Breast epithelium (tissue), 3 donors: ENCODE data around the gene EOGT.

Experiments
- POLR2A ChIP-seq: fragments of 450-650 bp; IDR thresholded peaks from one replicate; pipeline ENCODE4 v1.6.1; 2016; ENCODE audit warnings: antibody characterized with exemption, mild to moderate bottlenecking, moderate library complexity
- TF ChIP-seq, protein P1 (sequence below), 3 donors: fragments of 450-650 bp; IDR thresholded peaks; one replicate each; pipeline ENCODE4 v1.5.1; 2016 to 2017; ENCODE audit warnings: antibody characterized with exemption in 3 of 3, mild to moderate bottlenecking in 3 of 3, moderate library complexity in 3 of 3

DNA sequence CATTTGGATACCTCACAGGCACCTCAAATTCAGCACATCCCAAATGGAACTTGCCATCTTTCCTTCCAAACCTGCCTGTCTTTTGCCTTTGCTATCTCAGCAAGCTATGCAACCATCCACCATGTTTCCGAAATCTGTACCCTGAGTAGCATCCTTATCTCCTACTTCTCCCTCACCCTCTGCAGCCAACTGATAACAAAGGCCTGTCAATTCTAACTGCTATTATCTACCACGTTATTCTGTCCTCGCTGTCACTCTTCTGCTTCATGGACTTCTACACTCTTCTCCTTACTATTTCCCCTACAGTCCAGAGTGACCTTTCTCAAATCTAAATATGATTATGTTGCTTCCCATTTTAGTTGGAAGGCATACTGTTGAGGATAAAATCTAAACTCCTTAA lies 55.6 kb downstream of the EOGT start:
- TF ChIP-seq, protein P1, sequence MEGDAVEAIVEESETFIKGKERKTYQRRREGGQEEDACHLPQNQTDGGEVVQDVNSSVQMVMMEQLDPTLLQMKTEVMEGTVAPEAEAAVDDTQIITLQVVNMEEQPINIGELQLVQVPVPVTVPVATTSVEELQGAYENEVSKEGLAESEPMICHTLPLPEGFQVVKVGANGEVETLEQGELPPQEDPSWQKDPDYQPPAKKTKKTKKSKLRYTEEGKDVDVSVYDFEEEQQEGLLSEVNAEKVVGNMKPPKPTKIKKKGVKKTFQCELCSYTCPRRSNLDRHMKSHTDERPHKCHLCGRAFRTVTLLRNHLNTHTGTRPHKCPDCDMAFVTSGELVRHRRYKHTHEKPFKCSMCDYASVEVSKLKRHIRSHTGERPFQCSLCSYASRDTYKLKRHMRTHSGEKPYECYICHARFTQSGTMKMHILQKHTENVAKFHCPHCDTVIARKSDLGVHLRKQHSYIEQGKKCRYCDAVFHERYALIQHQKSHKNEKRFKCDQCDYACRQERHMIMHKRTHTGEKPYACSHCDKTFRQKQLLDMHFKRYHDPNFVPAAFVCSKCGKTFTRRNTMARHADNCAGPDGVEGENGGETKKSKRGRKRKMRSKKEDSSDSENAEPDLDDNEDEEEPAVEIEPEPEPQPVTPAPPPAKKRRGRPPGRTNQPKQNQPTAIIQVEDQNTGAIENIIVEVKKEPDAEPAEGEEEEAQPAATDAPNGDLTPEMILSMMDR (IDR thresholded peaks at IDR 0.05) = no peak
- TF ChIP-seq POLR2A = no peak
